SK-N-MC (cell line): ENCODE measurements around the gene NOBOX.

ENCODE experiments used
- EZH2 ChIP-seq: fragments of 200-600 bp; sonication (generic); IDR thresholded peaks from one replicate; pipeline ENCODE4 v1.6.1; 2017; ENCODE audit warnings: antibody characterized with exemption
- POLR2AphosphoS5 ChIP-seq: IDR thresholded peaks from 2 replicates; pipeline ENCODE4 v1.6.1; 2012; ENCODE audit warnings: mild to moderate bottlenecking, low read depth, low read length, borderline replicate concordance

DNA sequence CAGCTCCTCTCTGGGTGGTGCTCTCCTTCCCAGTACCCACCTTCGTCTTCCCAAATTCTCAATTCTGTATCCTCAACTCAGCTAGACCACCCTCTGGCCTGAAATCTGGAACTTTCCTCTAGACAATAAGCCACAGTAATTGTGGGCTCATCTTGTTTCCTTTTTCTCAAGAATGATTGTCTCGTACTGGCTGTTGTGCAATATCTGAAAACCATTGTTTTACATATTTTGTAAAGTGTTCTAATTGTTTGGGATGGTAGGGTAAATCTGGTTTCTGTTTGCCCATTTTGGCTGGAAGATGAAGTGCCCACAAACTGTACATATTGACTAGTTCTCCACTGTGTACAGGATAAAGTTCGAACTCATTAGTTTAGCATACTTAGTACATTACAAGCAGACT is 11.3 kb upstream of the NOBOX start:
- TF ChIP-seq POLR2AphosphoS5: no peak
- no peak for TF ChIP-seq EZH2
